Measurements from ENCODE around the gene VSIG1.

DNA sequence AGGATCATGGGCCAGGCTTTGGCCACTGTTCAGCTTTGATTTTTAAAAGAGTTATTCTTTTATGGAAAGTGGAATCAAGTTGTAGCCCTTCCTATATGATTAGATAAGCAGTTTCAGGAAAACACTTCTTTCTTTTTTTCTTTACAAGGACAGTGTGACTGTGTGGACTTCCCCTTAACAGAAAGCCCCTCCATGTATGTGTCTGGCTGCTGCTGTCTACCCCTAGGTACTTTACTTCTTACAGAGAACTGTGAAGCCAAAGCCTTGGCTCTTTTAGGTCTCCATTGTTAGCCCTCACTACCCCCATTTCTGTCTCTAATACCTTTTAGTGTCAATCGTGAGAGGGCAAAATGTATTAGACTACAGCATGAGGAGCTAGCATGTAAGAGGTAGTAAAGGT, 19.1 kb downstream of the VSIG1 start:
- TF ChIP-seq, protein P1, sequence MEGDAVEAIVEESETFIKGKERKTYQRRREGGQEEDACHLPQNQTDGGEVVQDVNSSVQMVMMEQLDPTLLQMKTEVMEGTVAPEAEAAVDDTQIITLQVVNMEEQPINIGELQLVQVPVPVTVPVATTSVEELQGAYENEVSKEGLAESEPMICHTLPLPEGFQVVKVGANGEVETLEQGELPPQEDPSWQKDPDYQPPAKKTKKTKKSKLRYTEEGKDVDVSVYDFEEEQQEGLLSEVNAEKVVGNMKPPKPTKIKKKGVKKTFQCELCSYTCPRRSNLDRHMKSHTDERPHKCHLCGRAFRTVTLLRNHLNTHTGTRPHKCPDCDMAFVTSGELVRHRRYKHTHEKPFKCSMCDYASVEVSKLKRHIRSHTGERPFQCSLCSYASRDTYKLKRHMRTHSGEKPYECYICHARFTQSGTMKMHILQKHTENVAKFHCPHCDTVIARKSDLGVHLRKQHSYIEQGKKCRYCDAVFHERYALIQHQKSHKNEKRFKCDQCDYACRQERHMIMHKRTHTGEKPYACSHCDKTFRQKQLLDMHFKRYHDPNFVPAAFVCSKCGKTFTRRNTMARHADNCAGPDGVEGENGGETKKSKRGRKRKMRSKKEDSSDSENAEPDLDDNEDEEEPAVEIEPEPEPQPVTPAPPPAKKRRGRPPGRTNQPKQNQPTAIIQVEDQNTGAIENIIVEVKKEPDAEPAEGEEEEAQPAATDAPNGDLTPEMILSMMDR (IDR thresholded peaks at IDR 0.05), result no peak
- TF ChIP-seq POLR2A (IDR thresholded peaks at IDR 0.05), result no peak
